HG03064 (cell line): Measurements from ENCODE around the gene QRFPR.
"Not testable (repeated sequence)": the region's sequence is repeated elsewhere in the genome, so short reads cannot be mapped to it uniquely, and the experiment has no call there.

ENCODE experiments used
- ATAC-seq: cut with Tn5 transposase; IDR thresholded peaks from one replicate; pipeline ENCODE4 v1.9.1; 2021; ENCODE audit warnings: low read depth; ENCODE audit not compliant: unreplicated experiment

The QRFPR gene

DNA sequence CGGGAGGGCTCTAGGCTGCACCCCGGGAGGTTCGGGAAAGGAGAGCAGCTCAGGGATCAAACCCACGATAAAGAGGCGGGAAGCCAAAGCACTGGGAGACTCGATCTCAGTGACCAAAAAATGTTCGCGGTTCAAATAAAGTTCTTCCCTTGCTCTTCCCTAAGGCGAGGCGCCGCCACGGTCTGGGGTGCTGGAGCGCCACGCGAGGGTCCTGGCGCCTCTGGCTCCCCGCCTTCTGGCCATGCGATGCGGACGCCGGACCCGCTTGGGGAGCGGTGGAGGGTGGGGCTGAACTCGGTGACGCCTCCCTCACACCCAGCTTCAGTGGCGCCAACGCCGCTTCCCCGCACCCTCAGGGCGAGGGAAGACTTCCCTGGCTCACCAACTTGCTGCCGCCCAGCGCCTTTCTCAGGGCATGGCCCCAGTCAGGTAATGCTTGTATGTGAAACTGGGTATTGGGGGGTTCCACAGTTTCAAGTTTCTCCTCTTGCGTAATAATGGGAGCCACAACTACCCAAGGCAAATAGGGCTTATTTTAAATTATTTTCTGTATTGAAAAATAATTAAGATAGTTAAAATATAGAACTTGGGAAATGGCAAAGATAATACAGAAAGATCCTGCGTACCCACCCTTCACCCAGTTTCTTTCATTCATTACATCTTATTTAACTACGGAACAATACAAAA lies at the start of gene QRFPR:
QRFPR (minus strand) TSS at position 243 of the 687 bp plus-strand sequence. CDS start 371 bp downstream, outside the sequence.
- ATAC-seq: no peak

DNA sequence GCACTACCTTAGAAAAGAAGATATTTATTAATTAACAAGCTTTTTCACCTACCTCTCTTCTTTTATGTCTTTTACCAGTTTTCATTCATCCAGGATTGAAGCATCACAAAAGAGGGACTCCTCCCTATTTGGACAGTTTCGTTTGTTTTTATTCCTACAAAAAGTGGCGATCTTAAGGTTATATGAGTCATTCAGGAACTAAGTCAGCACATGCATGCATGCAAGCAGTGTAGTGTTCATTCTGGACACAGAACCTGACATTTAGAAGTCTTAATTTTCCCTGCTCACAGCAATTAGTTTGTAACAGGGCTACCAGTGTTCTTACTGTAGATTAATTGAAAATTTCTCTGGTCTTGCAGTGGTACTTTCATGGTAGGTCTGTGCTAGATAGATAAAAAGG lies 47.9 kb upstream of the QRFPR start:
- no peak for ATAC-seq

DNA sequence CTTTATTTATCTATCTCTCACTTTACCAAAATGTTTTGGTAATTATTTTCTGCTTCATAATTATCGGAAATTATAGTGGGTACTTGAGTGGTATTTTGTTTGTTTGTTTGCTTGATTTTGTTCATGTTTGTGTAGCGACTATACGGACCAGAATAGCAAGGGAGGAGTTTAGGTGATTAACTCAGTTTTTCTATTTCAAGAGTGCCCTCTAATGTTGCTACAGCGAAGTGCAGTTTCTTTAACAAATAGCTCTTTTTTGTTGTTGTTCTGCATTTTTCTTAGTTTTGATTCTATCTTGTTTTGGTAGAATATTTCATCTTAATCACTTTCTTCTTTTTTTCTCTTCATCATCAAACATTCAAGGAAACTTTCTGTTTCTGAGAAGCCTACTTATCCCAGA lies 40.8 kb upstream of the QRFPR start:
- ATAC-seq: no peak

DNA sequence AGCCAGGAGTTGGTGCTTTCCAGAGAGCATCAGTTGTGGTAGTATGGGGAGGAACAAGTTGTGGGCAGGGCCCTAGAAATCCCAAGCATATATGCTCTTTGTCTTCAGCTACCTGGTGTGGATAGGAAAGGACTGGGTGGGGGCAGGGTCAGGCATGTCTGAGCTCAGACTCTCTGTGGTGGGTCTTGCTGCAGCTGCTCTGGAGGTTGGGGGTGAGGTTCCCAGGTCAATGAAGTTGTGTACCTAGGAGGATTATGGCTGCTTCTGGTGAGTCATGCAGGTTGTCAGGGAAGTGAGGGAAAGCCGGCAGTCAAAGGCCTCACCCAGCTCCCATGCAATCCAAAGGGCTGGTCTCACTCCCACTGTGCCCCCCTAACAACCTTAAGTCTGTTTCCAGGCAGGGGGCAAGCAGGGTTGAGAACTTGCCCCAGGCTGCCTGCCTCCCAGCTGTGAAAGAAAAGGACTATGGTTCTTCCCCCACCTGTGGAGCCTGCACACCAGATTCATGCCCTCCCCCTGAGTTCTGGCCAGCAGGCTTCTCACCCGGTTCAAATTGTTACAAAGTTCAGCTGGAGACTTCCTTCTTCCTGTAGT lies 30.4 kb upstream of the QRFPR start:
- ATAC-seq: no peak

DNA sequence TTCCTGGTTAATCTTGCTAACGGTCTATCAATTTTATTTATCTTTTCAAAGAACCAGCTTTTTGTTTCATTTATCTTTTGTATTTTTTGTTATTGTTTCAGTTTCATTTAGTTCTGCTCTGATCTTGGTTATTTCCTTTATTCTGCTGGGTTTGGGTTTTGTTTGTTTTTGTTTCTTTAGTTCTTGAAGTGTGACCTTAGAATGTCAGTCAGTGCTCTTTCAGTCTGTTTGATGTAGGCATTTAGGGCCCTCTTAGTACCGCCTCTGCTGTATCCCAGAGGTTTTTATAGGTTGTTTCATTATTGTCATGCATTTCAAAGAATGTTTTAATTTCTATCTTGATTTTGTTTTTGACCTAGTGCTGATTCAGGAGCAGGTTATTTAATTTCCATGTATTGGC lies 27.7 kb upstream of the QRFPR start:
- ATAC-seq: not testable (repeated sequence)

DNA sequence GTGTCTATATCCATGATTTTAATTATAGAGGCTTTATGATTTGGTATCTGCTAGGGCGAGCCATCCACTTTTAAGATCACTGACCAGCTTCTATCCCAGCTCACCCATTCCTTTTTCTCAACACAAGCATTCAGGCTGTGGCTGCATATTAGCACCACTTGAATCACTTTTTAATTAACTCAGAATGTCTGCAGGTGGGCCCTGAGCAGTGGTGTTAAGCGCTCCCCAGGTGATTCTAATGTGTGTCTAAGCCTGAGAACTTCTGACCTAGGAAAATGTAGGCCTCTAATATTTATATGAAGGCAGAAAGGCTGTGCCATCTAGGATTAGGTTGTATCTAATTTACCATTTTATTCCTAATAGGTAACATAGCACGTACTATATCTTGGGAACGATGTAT lies 19.8 kb upstream of the QRFPR start:
- no peak for ATAC-seq

DNA sequence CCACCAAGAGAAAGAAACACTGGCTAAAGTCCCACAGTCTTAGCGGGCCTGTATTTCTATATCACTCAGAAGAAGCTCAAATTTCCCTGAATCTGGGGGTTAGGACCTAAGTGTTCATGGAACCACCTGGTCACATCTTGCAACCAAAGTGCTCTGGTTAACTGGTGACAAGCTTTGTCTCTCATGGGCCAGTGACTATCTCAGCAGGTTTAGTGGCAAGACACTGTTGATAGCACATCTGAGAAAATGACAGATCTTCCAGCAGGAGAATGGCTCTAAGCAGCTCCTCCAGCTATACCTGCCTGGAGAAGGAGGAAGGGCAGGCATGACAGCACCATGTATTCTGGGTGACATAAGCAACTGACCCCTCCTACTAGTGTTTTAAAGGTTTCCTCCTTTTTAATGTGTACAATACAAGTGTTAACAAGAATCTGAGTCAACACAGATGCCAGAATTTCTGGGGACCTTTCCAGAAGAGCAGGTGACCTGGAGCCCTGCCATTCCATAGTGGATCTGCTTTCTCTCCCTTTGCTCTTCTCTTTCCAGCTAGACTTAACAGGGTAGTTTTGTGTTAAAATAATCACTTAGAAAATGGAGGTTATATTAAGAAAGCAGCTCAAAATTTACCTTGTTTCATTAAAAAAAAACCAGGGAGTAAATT lies 17.3 kb upstream of the QRFPR start:
- no peak for ATAC-seq

DNA sequence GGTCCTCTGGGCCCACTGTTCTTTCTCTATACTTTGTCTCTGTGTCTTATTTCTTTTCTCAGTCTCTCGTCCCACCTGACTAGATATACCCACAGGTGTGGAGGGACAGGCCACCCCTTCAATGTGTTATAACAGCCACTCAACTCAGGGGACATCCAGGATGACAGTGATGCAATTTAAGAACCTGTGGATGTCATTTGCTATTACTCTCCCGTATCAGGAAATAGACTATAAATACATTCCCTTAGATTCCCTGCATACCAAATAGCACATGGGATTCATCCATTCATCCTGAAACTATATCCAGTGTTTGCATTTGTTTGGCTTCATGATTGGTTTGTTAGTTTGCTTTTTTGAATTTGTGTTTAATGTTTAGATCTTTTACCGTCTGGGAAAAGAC lies 16.6 kb upstream of the QRFPR start:
- ATAC-seq: no peak

DNA sequence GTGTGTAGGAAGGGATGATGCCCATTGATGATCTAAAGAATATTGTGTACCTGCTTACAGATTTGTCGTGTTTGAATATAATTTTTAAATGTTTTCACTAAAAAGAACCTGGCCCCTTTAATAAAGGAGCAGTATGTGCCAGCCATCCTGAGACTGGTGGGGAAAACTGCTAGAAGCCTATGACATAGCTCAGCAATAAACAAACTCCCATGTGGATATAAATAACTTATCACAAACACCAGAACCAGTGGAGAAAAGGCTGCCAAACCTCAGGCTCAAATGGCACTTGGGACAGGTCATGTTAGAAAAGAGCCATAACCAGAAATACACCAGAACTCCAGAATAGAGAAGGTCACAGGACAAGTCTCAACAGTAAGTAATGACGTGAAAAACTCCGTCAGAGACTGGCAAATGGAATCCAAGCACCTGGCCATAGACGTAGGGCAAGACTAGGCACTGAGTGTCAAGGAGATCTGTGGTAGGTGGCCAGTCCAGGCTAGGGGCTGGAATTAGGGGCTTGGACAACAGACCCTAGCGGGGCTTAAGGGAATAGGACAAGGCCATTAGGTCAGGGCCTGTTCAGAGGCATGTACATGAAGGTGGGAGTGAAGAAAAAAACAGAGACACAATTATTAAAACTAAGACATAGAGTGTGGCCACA lies 11.7 kb upstream of the QRFPR start:
- no peak for ATAC-seq

DNA sequence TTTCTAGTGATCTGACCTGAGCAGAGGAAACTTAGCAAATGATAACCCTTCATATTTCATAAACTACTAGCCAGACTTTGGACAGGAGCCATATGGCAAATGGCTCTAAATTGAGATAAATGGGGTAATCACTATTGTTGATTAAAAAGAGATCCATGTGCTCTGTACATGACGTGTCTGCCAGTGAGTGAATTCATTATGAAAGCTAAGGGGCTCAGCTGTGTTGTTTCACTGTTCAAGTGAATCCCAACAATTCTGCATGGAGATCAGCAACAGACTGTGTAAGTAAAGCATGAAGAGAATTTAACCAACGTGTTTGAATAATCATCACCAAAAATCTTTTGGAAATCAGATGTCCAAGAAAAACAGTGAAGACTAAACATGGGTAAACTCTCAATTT lies 9.5 kb upstream of the QRFPR start:
- no peak for ATAC-seq

DNA sequence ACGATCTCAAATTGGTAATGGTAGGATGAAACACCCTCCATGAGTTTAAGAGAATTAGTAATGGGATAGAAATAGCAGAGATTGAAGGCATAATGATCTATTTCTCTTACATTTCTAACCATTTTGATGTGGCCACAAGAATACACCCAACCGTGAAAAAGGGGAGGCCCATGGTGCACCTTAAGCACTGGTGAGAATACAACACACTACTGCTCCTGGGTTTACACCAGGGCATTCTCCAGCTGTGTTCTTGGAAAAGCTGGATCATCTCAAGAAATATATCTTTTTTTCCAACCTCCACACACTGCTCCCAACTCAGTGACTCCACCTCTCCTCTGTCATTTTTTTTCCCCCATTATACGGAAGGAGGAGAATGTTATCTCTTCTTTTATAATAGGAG lies 1.5 kb downstream of the QRFPR start:
- ATAC-seq: no peak

DNA sequence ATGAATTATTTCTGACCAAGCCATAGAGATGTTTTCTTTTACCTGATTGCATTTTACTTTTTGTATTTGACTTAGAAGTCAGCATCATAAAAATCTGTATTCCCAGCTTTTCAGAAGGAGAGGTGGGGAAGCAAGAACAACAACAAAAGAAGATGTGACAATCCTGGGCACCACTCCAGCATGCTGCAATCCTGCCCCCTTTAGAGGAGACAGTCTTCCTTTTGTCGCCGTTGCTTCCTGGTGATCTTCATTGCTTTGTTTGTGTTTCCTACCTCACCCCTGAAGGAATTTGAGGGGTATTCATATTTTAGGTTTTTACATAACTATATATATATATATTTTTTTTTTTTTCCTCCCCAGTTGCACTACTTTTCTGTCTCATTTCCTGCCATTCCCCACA lies 3.7 kb downstream of the QRFPR start:
- ATAC-seq: no peak

DNA sequence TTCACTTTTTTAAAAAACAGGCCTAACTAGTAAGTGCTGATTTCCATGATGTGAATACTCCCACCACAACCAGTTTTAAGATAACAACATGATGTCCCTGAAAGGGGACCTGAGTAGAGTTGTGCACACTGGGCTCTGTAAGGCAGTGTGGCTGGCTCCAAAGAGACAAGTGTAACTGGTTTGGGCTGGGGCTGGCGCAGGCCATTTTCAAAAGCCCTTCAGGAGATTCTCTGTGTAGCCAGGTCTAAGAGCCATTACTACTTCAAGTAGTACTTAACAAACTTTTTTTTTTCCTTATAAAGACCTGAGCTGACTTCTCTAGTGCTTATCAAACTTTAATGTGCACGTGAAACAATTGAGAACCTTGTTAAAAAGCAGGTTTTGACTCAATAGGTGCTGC lies 4.3 kb downstream of the QRFPR start:
- no peak for ATAC-seq

DNA sequence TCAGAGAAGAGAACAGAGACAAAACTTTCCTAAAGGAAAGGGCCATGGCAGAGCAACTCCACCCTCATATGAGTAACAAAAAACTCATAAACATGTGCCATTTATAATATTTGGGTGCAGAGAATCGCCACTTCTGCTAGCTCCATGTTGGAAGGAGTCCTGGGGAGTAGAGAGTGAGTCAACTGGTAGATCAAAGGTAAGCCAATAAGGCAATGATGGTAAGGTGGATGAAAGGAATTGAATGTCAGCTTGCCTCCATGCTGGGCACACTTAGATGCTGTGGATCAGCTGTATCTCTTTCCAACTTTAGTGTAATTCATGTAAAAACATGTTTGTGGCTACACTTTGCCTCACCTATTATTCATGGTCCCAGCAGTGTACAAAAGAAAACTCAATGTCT lies 4.7 kb downstream of the QRFPR start:
- no peak for ATAC-seq

DNA sequence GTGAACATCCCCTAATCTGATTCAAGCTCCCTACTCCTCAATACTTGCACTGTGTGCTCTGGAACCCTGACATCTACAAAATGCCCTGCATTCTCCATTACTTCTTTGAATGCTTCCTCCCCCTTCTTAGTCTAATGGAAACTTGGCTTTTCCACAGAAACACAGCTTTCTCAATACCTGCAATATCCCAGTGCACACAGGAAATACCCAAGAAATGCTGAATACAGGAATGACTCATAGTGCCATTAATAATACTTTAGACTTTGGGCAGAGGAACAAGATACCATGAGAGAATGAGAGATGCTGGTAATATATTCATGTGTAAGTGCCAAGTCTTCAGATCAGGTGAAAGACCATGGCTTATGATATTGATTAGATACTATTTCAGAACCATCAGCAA lies 5.6 kb downstream of the QRFPR start:
- ATAC-seq: no peak

DNA sequence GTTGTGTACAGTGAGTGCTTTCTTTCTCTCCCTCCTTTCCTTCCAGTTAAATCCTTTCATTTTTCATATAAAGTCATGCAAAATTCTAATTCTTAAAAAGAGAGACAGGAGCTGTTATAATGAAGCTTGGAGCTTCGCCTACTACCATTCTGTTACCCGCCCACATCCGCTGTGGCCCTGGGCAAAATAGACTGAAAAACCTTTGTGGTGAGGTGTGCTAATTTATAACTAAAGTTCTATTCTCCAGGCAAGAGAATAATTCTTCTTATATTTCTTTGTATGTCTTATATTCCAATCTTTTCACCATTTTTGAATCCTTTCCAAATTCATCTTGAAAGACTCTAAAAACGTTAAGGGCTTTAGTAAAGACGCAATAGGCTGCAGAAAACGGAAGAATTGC lies 7.0 kb downstream of the QRFPR start:
- no peak for ATAC-seq

DNA sequence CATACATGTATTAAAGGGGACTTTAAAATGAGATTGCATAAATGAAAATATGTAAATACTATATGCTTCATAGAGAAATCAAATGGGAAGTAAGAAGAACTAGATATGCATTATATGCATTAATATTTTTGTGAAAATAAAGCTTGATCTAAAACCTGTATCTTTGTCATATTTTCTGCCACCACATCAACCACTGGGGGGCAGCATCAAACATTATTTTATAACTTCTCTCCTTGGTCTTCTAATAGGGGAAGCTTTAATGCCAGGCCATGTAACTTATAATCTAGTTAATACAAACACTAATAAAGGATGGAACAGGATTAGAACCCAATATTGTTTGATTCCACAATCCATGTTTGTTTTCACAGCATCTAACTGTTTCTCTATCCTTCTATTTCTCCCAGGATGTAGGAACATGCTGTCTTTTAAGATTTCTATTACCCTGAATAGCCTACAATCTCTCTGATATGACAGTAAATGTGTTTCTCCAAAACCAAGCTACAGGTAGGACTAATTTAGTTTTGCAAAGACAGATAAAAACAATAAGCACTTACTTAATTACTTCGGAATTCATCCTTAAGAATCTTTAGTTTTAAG lies 10.0 kb downstream of the QRFPR start:
- no peak for ATAC-seq

DNA sequence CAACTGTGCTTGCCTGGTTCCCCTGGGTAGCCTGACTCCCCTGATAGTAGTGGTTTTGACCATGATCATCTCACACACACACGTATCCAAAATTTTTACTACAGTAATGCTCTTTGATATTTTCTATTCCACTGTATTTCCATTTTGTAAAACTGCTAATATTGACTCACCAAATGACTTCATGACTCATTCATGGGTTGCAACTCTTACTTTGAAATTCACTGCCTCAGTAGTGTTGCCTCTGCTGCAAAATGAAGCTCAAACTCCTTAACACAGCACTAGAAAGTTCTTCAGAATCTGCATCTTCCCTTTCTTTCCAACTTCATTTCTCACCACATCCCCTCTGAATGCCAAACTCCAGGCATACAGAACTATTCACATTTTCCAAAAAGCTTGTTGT lies 20.3 kb downstream of the QRFPR start:
- ATAC-seq: no peak

DNA sequence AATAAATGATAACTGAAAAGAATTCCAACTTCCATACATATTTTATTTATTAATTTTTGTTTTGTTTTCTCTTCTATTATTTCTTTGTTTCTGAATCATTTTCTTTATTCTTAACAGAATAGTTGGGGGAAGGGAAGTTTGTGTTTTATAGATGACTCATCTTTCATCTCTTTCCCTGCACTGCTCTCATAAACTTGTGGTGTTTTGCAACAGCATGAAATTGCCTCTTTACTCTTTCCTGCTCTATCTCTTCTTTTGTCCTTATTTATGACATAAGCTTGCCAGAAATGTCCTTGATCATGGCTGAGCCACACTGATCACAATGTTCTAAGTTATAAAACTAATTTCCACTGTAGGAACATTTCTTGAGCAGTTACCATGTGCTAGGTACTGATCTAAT lies 22.3 kb downstream of the QRFPR start:
- ATAC-seq: no peak

DNA sequence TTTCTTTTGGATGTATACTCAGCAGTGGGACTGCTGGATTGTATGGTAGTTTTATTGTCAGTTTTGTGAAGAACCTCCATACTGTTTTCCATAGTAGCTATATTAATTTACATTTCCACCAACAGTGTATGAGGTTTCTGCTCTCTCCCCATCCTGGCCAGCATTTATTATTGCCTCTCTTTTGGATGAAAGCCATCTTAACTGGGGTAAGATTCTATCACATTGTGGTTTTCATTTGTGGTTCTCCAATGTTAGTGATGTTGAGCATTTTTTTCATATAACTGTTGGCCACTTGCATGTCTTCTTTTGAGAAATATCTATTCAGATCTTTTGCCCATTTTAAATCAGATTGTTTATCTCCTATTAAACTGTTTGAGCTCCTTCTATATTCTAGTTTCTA lies 27.6 kb downstream of the QRFPR start:
- ATAC-seq: no peak

DNA sequence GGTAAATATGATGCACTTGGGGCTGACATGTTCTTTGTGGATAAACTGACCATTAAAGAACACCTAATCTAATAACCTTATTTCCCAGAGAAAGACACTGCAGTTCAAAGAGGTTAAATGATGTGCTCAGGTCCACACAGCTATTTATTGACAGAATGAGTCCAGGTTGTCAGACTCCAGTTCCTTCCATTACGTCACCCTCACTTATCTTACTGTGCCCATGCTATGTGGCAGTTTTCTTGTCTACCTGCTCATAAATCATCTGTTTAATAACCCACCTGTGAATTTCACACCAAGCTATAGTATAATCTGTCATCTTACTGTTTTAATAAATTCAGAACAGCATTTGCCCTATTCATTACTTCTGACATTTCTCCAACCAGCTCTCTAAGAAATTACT lies 36.7 kb downstream of the QRFPR start:
- no peak for ATAC-seq
